ENCODE results near the gene POLR2A. TPM values are rescaled to one million over a fixed set of nuclear protein-coding genes. Genes with fewer than 3 reads are reported as not detected.

The POLR2A gene
- total RNA-seq, 4 donors from 2014 or later, result 87.0 to 163 (median 125) TPM

GRCh38 chr17:7484919-7485377, 782 bp downstream of the POLR2A start:
- peak overlapping the region; percentile 42 to 71 (median 58) for H3K4me3 ChIP-seq
- no peak for DNase-seq (ENCODE audit: low spot score in 2 of 2)
- peak overlapping the region; percentile 98 to 100 (median 99) for H3K27ac ChIP-seq
- TF ChIP-seq CTCF (IDR thresholded peaks at IDR 0.05) (peak in 2 of 5 experiments; percentile 3 to 38), POLR2A (IDR thresholded peaks at IDR 0.05) (no peak), EP300 (IDR thresholded peaks at IDR 0.05) (no peak)
- H3K4me1 ChIP-seq, result peaks cover 0 to 76% (median 46%) of the 10 kb centered on the region in 4 donors
- no peaks in the 10 kb centered on the region for H3K36me3 ChIP-seq
- H3K27me3 ChIP-seq, result no peaks in the 10 kb centered on the region
- no peaks in the 10 kb centered on the region for H3K9me3 ChIP-seq
- 0% methylated on average over 16 to 18 of the region's 19 CpGs for whole genome bisulfite sequencing, 2 donors

- peaks cover 0 to 76% (median 38%) of the 10 kb centered on the region in 4 donors for H3K4me1 ChIP-seq
- H3K27me3 ChIP-seq, result no peaks in the 10 kb centered on the region
- WGBS, 2 donors, result 23 to 38% methylated on average over 3 of the region's 3 CpGs
Measured at GRCh38 chr17:7486181-7486580, 2.0 kb downstream of the POLR2A start.

GRCh38 chr17:7490144-7490543, 6.0 kb downstream of the POLR2A start:
- WGBS, 2 donors, result 70 to 73% methylated on average over 8 of the region's 8 CpGs
- Histone ChIP-seq H3K27ac (no peak overlapping the region), H3K36me3 (peaks cover 0 to 10% (median 0%) of the 10 kb centered on the region in 3 donors), H3K4me1 (peaks cover 0 to 76% (median 26%) of the 10 kb centered on the region in 4 donors), H3K27me3 (no peaks in the 10 kb centered on the region), H3K9me3 (no peaks in the 10 kb centered on the region), H3K4me3 (no peak overlapping the region)
- TF ChIP-seq EP300 (IDR thresholded peaks at IDR 0.05) (no peak), POLR2A (IDR thresholded peaks at IDR 0.05) (no peak), CTCF (IDR thresholded peaks at IDR 0.05) (no peak)
- DNase-seq (ENCODE audit: low spot score in 2 of 2), result no peak

More at GRCh38 chr17:7486181-7486580, 2.0 kb downstream of the POLR2A start:
- Histone ChIP-seq H3K36me3 (peaks cover 0 to 5% (median 0%) of the 10 kb centered on the region in 3 donors), H3K4me3 (peak overlapping the region; percentile 3 to 71 (median 58)), H3K27ac (peak overlapping the region in 3 of 4 donors; percentile 98 to 100 (median 100)), H3K9me3 (no peaks in the 10 kb centered on the region)
- TF ChIP-seq CTCF (IDR thresholded peaks at IDR 0.05) (no peak), EP300 (IDR thresholded peaks at IDR 0.05) (no peak), POLR2A (IDR thresholded peaks at IDR 0.05) (no peak)
- no peak for DNase-seq (ENCODE audit: low spot score in 2 of 2)

GRCh38 chr17:7491583-7491982, 7.4 kb downstream of the POLR2A start:
- Histone ChIP-seq H3K9me3 (no peaks in the 10 kb centered on the region), H3K27ac (peak overlapping the region in 1 of 4 donors; percentile 20), H3K4me1 (peaks cover 0 to 64% (median 12%) of the 10 kb centered on the region in 4 donors), H3K27me3 (no peaks in the 10 kb centered on the region), H3K36me3 (peaks cover 0 to 21% (median 2%) of the 10 kb centered on the region in 3 donors), H3K4me3 (no peak overlapping the region)
- TF ChIP-seq EP300 (IDR thresholded peaks at IDR 0.05) (no peak), POLR2A (IDR thresholded peaks at IDR 0.05) (no peak), CTCF (IDR thresholded peaks at IDR 0.05) (no peak)
- WGBS, 2 donors, result 88 to 89% methylated on average over 1 of the region's 1 CpG
- DNase-seq (ENCODE audit: low spot score in 2 of 2), result no peak

GRCh38 chr17:7493941-7494340, 9.8 kb downstream of the POLR2A start:
- no peaks in the 10 kb centered on the region for H3K9me3 ChIP-seq
- no peak for DNase-seq (ENCODE audit: low spot score in 2 of 2)
- H3K27ac ChIP-seq, result no peak overlapping the region
- H3K36me3 ChIP-seq, result peaks cover under 1 to 44% (median 20%) of the 10 kb centered on the region in 3 donors
- no peak overlapping the region for H3K4me3 ChIP-seq
- H3K4me1 ChIP-seq, result peaks cover 0 to 45% (median 0%) of the 10 kb centered on the region in 4 donors
- WGBS, 2 donors, result 91 to 93% methylated on average over 3 of the region's 3 CpGs
- no peaks in the 10 kb centered on the region for H3K27me3 ChIP-seq
- TF ChIP-seq EP300 (IDR thresholded peaks at IDR 0.05), result no peak
- no peak for TF ChIP-seq CTCF (IDR thresholded peaks at IDR 0.05)
- no peak for TF ChIP-seq POLR2A (IDR thresholded peaks at IDR 0.05)
